ENCODE measurements around the gene MPPED1. TPM values are rescaled to one million over a fixed set of nuclear protein-coding genes. Genes with fewer than 3 reads are reported as not detected.

The MPPED1 gene
- total and polyA plus RNA-seq, 4 experiments from 2014 or later = not detected

- no peak for DNase-seq
- intact Hi-C loops (cut with micrococcal nuclease) = no loop called here
- POLR2A ChIA-PET (ENCODE audit: partially characterized antibody) = no interaction called here
Observed at GRCh38 chr22:43488031-43488866, 76.4 kb downstream of the MPPED1 start.

GRCh38 chr22:43488937-43489336 is 77.1 kb downstream of the MPPED1 start:
- Mint-ChIP-seq H3K27ac (no peak overlapping the region), H3K9me3 (peaks cover 0 to 3% (median 0%) of the 10 kb centered on the region in 8 donors), H3K27me3 (no peaks in the 10 kb centered on the region), H3K4me1 (no peaks in the 10 kb centered on the region), H3K36me3 (no peaks in the 10 kb centered on the region), H3K4me3 (no peak overlapping the region)
- Histone ChIP-seq H3K27ac (ENCODE audit: low read depth, low read length) (no peak overlapping the region), H3K9me3 (ENCODE audit: control insufficient read depth in 1 of 2, low read length in 2 of 2) (no peaks in the 10 kb centered on the region), H3K4me1 (ENCODE audit: insufficient read depth, low read length) (no peaks in the 10 kb centered on the region), H3K4me3 (ENCODE audit: low read length in 2 of 2) (no peak overlapping the region), H3K27me3 (ENCODE audit: insufficient read depth, low read length) (no peaks in the 10 kb centered on the region), H3K36me3 (ENCODE audit: insufficient read depth, low read length) (no peaks in the 10 kb centered on the region)
- no peak for DNase-seq
- intact Hi-C loops (cut with micrococcal nuclease) = no loop called here
- CTCF ChIA-PET (ENCODE audit: partially characterized antibody) = no interaction called here
- POLR2A ChIA-PET (ENCODE audit: partially characterized antibody) = no interaction called here

More at GRCh38 chr22:43488031-43488866, 76.4 kb downstream of the MPPED1 start:
- H3K36me3 ChIP-seq (ENCODE audit: insufficient read depth, low read length) = no peaks in the 10 kb centered on the region
- no peaks in the 10 kb centered on the region for H3K27me3 ChIP-seq (ENCODE audit: insufficient read depth, low read length)
- H3K4me3 Mint-ChIP-seq = no peak overlapping the region
- H3K9me3 Mint-ChIP-seq = peaks cover 0 to 3% (median 0%) of the 10 kb centered on the region in 8 donors
- no peaks in the 10 kb centered on the region for H3K9me3 ChIP-seq (ENCODE audit: control insufficient read depth in 1 of 2, low read length in 2 of 2)
- H3K27ac ChIP-seq (ENCODE audit: low read depth, low read length) = no peak overlapping the region
- no peaks in the 10 kb centered on the region for H3K36me3 Mint-ChIP-seq
- H3K4me3 ChIP-seq (ENCODE audit: low read length in 2 of 2) = no peak overlapping the region
- H3K27me3 Mint-ChIP-seq = no peaks in the 10 kb centered on the region
- H3K4me1 Mint-ChIP-seq = no peaks in the 10 kb centered on the region
- H3K4me1 ChIP-seq (ENCODE audit: insufficient read depth, low read length) = no peaks in the 10 kb centered on the region
- CTCF ChIA-PET (ENCODE audit: partially characterized antibody) = no interaction called here
- no peak overlapping the region for H3K27ac Mint-ChIP-seq

- DNase-seq = no peak
- Mint-ChIP-seq H3K36me3 (no peaks in the 10 kb centered on the region), H3K27me3 (peaks cover 0 to 1% of the 10 kb centered on the region in 2 donors), H3K4me1 (no peaks in the 10 kb centered on the region), H3K4me3 (no peak overlapping the region), H3K9me3 (peaks cover 0 to 3% (median 0%) of the 10 kb centered on the region in 8 donors), H3K27ac (no peak overlapping the region)
- Histone ChIP-seq H3K27me3 (ENCODE audit: insufficient read depth, low read length) (no peaks in the 10 kb centered on the region), H3K36me3 (ENCODE audit: insufficient read depth, low read length) (no peaks in the 10 kb centered on the region), H3K4me3 (ENCODE audit: low read length in 2 of 2) (no peak overlapping the region), H3K27ac (ENCODE audit: low read depth, low read length) (no peak overlapping the region), H3K9me3 (ENCODE audit: control insufficient read depth in 1 of 2, low read length in 2 of 2) (no peaks in the 10 kb centered on the region), H3K4me1 (ENCODE audit: insufficient read depth, low read length) (no peaks in the 10 kb centered on the region)
- POLR2A ChIA-PET (ENCODE audit: partially characterized antibody) = no interaction called here
- intact Hi-C loops (cut with micrococcal nuclease) = no loop called here
- CTCF ChIA-PET (ENCODE audit: partially characterized antibody) = no interaction called here
Observed at GRCh38 chr22:43490311-43490710, 78.5 kb downstream of the MPPED1 start.

- H3K4me1 ChIP-seq (ENCODE audit: insufficient read depth, low read length) = no peaks in the 10 kb centered on the region
- no peaks in the 10 kb centered on the region for H3K36me3 ChIP-seq (ENCODE audit: insufficient read depth, low read length)
- Mint-ChIP-seq H3K27me3 (peaks cover 0 to 1% of the 10 kb centered on the region in 2 donors), H3K27ac (no peak overlapping the region), H3K36me3 (no peaks in the 10 kb centered on the region), H3K9me3 (peaks cover 0 to 3% (median 0%) of the 10 kb centered on the region in 8 donors), H3K4me1 (no peaks in the 10 kb centered on the region), H3K4me3 (no peak overlapping the region)
- H3K27ac ChIP-seq (ENCODE audit: low read depth, low read length) = no peak overlapping the region
- H3K9me3 ChIP-seq (ENCODE audit: control insufficient read depth in 1 of 2, low read length in 2 of 2) = no peaks in the 10 kb centered on the region
- DNase-seq = no peak
- H3K4me3 ChIP-seq (ENCODE audit: low read length in 2 of 2) = no peak overlapping the region
- CTCF ChIA-PET (ENCODE audit: partially characterized antibody) = no interaction called here
- intact Hi-C loops (cut with micrococcal nuclease) = no loop called here
- no peaks in the 10 kb centered on the region for H3K27me3 ChIP-seq (ENCODE audit: insufficient read depth, low read length)
- POLR2A ChIA-PET (ENCODE audit: partially characterized antibody) = no interaction called here
Observed at GRCh38 chr22:43491177-43491576, 79.4 kb downstream of the MPPED1 start.

- peaks cover 0 to 3% (median 0%) of the 10 kb centered on the region in 8 donors for H3K9me3 Mint-ChIP-seq
- no peaks in the 10 kb centered on the region for H3K4me1 ChIP-seq (ENCODE audit: insufficient read depth, low read length)
- H3K27me3 ChIP-seq (ENCODE audit: insufficient read depth, low read length) = no peaks in the 10 kb centered on the region
- no peaks in the 10 kb centered on the region for H3K4me1 Mint-ChIP-seq
- no peak overlapping the region for H3K27ac Mint-ChIP-seq
- intact Hi-C loops (cut with micrococcal nuclease) = no loop called here
- no peak overlapping the region for H3K27ac ChIP-seq (ENCODE audit: low read depth, low read length)
- CTCF ChIA-PET (ENCODE audit: partially characterized antibody) = no interaction called here
- POLR2A ChIA-PET (ENCODE audit: partially characterized antibody) = no interaction called here
- no peak for DNase-seq
- no peaks in the 10 kb centered on the region for H3K36me3 ChIP-seq (ENCODE audit: insufficient read depth, low read length)
- no peaks in the 10 kb centered on the region for H3K36me3 Mint-ChIP-seq
- H3K4me3 ChIP-seq (ENCODE audit: low read length in 2 of 2) = no peak overlapping the region
- no peaks in the 10 kb centered on the region for H3K9me3 ChIP-seq (ENCODE audit: control insufficient read depth in 1 of 2, low read length in 2 of 2)
- H3K4me3 Mint-ChIP-seq = no peak overlapping the region
- peaks cover 0 to 1% of the 10 kb centered on the region in 2 donors for H3K27me3 Mint-ChIP-seq
Observed at GRCh38 chr22:43491737-43492136, 79.9 kb downstream of the MPPED1 start.

- H3K4me3 ChIP-seq (ENCODE audit: low read length in 2 of 2) = no peak overlapping the region
- peaks cover 0 to 1% of the 10 kb centered on the region in 2 donors for H3K27me3 Mint-ChIP-seq
- no peak overlapping the region for H3K4me3 Mint-ChIP-seq
- intact Hi-C loops (cut with micrococcal nuclease) = no loop called here
- H3K27ac ChIP-seq (ENCODE audit: low read depth, low read length) = no peak overlapping the region
- no peaks in the 10 kb centered on the region for H3K9me3 ChIP-seq (ENCODE audit: control insufficient read depth in 1 of 2, low read length in 2 of 2)
- ChIA-PET POLR2A (ENCODE audit: partially characterized antibody) (no interaction called here), CTCF (ENCODE audit: partially characterized antibody) (no interaction called here)
- no peaks in the 10 kb centered on the region for H3K4me1 ChIP-seq (ENCODE audit: insufficient read depth, low read length)
- no peaks in the 10 kb centered on the region for H3K4me1 Mint-ChIP-seq
- DNase-seq = no peak
- H3K27ac Mint-ChIP-seq = no peak overlapping the region
- no peaks in the 10 kb centered on the region for H3K36me3 ChIP-seq (ENCODE audit: insufficient read depth, low read length)
- no peaks in the 10 kb centered on the region for H3K27me3 ChIP-seq (ENCODE audit: insufficient read depth, low read length)
- H3K9me3 Mint-ChIP-seq = peaks cover 0 to 3% (median 0%) of the 10 kb centered on the region in 8 donors
- H3K36me3 Mint-ChIP-seq = no peaks in the 10 kb centered on the region
Observed at GRCh38 chr22:43493297-43493696, 81.5 kb downstream of the MPPED1 start.

- H3K4me3 ChIP-seq (ENCODE audit: low read length in 2 of 2) = no peak overlapping the region
- no peaks in the 10 kb centered on the region for H3K9me3 ChIP-seq (ENCODE audit: control insufficient read depth in 1 of 2, low read length in 2 of 2)
- Mint-ChIP-seq H3K4me1 (no peaks in the 10 kb centered on the region), H3K27me3 (peaks cover 0 to 1% of the 10 kb centered on the region in 2 donors), H3K9me3 (no peaks in the 10 kb centered on the region), H3K4me3 (no peak overlapping the region), H3K36me3 (no peaks in the 10 kb centered on the region), H3K27ac (no peak overlapping the region)
- intact Hi-C loops (cut with micrococcal nuclease) = no loop called here
- H3K27me3 ChIP-seq (ENCODE audit: insufficient read depth, low read length) = no peaks in the 10 kb centered on the region
- no peak for DNase-seq
- no peaks in the 10 kb centered on the region for H3K4me1 ChIP-seq (ENCODE audit: insufficient read depth, low read length)
- ChIA-PET POLR2A (ENCODE audit: partially characterized antibody) (no interaction called here), CTCF (ENCODE audit: partially characterized antibody) (interaction anchor here (1.0 kb wide), 1 partner anchor 387 kb away, joined by 3 read pairs; no protein-coding TSS in a partner anchor)
- no peak overlapping the region for H3K27ac ChIP-seq (ENCODE audit: low read depth, low read length)
- H3K36me3 ChIP-seq (ENCODE audit: insufficient read depth, low read length) = no peaks in the 10 kb centered on the region
Observed at GRCh38 chr22:43497956-43498855, 86.4 kb downstream of the MPPED1 start.

Data from CD4-positive, alpha-beta memory T cell (primary cell).